HG03045 (cell line): ENCODE results near the gene RFPL3.

ENCODE experiments used
- ATAC-seq: cut with Tn5 transposase; IDR thresholded peaks from one replicate; pipeline ENCODE4 v1.9.1; 2021; ENCODE audit warnings: mild to moderate bottlenecking, moderate library complexity; ENCODE audit not compliant: unreplicated experiment

Gene RFPL3

DNA sequence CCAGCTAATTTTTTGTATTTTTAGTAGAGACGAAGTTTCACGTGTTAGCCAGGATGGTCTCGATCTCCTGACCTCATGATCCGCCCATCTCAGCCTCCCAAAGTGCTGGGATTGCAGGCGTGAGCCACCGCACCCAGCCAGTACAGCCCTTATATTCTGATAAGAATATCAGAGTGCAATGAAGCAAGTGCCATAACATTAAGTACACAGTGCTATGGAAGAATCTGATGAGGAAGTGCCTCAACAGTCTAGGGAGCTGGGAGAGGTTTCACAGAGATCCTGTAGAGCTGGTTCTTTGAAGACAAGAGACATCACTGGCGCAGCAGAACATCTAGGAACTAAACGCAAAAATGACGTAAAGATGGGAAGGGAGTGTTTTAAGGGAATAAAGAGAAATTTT lies 52.3 kb downstream of the RFPL3 start:
- no peak for ATAC-seq

DNA sequence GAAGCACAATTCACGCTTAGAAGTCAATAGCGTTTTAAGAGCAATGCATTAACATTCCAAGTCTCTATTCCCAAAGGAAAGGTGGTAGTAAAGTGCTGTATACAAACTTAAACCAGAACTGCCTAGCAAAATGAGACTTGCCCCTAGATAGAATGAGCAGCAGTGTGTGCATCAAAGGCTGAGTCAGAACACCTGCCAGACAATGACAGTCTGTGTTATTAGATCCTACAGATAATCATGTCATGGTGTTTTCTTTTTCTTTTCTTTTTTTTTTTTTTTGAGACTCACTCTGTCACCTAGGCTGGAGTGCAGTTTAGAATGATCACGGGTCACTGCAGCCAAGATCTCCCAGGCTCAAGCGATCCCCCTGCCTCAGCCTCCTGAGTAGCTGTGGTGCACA lies 52.8 kb downstream of the RFPL3 start:
- no peak for ATAC-seq
